HTERT RPE-1 (cell line): ENCODE data around the gene UPP1.

Experiments
- in situ Hi-C: fragments of 300-500 bp; cut with MboI; formaldehyde crosslinking; loops from 4 replicates; pipeline ENCODE4 v1.14.3; 2020; ENCODE audit warnings: low sequenced_read_pairs

Gene UPP1

DNA sequence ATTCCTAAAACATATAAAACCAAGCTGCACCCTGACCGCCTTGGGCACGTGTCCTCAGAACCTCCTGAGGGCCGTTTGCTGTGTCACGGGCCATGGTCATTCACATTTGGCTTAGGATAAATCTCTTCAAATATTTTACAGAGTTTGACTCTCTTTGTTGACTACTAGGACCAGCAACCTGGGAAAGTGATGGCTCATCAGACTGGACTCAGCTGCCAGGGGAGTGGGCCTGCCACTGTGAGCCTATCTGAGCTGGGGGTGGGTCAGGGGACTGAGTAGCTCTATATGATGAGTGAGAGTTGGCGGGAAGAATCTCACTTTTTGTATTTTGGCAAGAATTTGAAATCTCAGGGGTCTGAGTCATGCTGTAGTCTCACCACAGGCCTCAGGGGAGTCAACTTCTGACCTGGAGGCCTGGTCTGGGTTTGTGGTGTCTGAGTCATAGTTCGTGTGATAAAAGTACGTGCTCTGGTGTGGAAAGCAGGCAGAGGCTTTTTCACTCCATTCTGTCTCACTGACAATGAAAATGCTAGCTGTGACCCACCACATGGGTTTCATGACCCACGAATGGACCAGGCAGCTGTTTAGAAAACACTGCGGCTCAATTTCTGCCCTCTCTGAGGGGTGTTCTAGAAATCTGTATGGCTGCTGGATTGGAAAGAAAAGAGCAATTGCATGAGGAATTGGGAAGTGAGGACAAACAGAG lies 4.2 kb upstream of the UPP1 start:
- in situ Hi-C loops = no loop called here

- in situ Hi-C loops = no loop called here
These were observed 3.7 kb upstream of the UPP1 start for GRCh38 chr7:48085433-48085791.

GRCh38 chr7:48085942-48086341 lies 3.1 kb upstream of the UPP1 start:
- in situ Hi-C loops = no loop called here

DNA sequence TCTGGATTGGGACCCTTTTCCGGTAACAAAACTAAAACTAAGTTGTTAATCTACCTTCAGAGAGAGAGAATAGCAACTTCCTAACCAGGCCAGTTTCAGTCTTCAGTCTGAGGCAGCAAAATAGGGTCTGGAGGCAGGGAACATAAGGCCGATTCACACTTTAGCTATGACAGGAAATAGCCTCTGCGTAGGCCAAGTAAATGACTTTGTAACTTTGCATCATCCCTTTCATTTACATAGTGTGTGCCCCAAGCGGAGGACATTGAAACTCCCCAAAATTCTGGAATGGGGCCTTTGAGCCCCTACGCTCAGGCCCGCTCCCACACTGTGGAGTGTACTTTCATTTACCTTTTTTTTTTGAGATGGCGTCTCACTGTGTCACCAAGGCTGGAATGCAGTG lies 1.7 kb upstream of the UPP1 start:
- in situ Hi-C loops = no loop called here

- in situ Hi-C loops = no loop called here
These were observed 463 bp upstream of the UPP1 start for GRCh38 chr7:48088559-48089045.

GRCh38 chr7:48090095-48090805 lies 1.2 kb downstream of the UPP1 start:
- in situ Hi-C loops = no loop called here

GRCh38 chr7:48091506-48092433 lies 2.7 kb downstream of the UPP1 start:
- in situ Hi-C loops = no loop called here

GRCh38 chr7:48094861-48095293 lies 5.8 kb downstream of the UPP1 start:
- in situ Hi-C loops = no loop called here

DNA sequence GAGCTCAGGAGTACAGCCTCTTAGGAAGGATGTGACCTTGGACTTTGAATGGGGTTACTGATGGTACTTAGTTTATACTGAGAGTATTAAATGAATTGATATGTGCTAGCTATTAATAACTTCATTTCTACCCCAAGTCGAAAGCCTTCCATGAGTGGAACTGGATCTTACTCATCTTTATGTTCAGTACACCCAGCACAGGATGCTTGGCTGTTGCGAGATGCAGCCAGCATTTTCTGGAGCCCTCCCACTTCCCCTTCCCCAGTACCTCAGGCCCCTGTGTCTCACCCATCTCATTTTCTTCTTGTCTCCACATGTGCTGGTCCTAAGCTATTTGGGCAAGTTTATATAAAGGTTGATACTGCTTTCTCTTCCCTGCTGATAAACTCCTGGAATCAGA lies 7.2 kb downstream of the UPP1 start:
- in situ Hi-C loops = no loop called here

GRCh38 chr7:48097521-48098231 lies 8.6 kb downstream of the UPP1 start:
- in situ Hi-C loops = no loop called here

DNA sequence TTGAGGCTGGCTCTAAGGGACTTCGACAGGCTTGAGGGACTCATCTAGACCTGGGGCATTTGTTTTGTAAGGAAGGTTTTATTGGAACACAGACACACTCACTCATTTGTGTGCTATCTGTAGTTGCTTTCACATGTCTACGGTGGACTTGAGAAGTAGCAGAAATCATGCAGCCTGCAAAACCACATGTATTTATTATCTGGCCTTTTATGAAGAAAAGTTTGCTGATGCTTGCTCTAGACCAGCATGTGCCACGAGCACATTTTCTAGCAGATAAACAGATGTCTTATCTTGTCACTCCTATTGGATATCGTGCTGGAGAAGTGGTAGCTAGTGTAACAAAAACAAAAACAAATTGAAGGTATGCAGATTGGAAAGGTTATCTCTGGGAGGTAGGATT lies 9.8 kb downstream of the UPP1 start:
- in situ Hi-C loops = no loop called here

- in situ Hi-C loops = no loop called here
These were observed 10.7 kb downstream of the UPP1 start for GRCh38 chr7:48099781-48100180.

DNA sequence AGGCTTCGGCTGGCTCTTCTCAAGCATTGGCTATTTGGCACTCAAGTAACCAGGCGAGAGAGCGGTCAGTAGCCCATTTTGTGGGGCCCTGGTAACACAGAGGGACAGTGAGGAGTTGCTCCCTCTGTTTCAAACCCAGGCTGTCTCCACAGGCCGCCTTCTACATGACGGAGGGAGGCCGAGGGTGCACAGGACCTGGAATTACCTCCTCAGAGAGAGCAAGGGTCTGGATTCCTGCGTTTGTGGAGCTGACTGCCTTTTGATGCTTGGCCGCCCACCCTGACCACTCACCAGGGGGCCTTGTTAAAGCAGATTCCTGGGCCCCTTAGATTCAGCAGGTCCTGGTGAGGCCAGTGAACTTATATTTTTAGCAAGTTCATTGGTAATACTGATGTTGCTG lies 12.3 kb downstream of the UPP1 start:
- in situ Hi-C loops = no loop called here

- in situ Hi-C loops = no loop called here
These were observed 12.9 kb downstream of the UPP1 start for GRCh38 chr7:48101968-48102367.

DNA sequence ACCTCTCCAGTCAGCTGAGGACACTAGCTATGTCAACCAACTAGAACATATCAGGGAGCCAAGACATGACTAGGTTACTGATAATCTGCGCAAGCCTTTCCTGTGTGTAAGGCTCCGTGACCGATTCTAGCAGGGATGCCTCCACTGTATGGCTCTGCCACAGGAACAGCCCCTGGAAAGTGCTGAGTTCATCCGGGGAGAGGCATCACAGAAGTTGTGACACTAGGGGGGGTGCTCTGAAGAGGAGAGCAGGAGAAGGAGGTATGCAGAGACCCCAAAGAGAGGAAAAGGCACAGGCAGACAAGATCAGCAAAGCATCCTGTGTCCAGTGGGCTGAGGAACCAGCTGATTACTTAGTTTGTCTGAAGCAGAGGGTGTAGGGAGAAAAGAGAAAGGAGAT lies 13.5 kb downstream of the UPP1 start:
- in situ Hi-C loops = no loop called here

DNA sequence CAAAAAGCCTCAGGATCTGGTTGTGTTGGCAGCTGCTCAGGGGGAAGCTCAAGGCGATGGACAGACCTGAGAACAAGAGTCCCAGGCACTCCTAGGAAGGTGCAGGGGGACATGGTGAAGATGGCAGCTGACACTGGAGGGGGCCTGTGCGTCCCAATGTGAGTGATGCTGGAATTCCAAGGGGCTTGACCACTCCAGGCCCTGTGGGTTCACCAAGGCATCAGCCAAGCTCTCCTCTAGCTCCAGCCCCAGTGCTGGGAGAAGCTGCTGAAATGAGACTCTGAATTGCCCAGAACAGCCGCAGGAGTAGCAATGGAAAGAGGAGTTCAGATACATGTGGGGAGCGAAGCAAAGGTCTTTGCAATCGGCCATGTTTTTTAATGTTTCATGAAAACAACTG lies 16.0 kb downstream of the UPP1 start:
- in situ Hi-C loops = no loop called here

- in situ Hi-C loops = no loop called here
These were observed 18.0 kb downstream of the UPP1 start for GRCh38 chr7:48106906-48107659.

DNA sequence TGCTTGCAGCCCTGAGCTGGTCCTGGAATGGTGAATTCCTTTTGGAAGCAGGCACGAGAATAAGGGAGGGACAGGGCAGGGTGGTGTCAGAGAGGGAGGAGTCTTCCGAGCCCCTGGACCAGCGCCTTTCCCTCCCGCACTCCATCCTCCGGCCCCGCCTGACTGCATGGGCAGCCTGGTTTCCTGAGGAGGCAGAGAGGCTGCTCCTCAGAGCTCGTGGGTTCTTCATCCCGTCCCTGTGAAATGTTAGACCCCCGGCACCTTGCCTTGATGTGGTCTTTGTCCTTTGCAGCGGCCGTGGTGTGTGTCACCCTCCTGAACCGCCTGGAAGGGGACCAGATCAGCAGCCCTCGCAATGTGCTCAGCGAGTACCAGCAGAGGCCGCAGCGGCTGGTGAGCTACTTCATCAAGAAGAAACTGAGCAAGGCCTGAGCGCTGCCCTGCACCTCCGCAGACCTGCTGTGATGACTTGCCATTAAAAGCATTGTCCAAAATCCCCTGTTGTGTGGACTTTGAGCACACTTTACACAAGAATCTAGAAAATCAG lies 18.9 kb downstream of the UPP1 start:
- in situ Hi-C loops = no loop called here

DNA sequence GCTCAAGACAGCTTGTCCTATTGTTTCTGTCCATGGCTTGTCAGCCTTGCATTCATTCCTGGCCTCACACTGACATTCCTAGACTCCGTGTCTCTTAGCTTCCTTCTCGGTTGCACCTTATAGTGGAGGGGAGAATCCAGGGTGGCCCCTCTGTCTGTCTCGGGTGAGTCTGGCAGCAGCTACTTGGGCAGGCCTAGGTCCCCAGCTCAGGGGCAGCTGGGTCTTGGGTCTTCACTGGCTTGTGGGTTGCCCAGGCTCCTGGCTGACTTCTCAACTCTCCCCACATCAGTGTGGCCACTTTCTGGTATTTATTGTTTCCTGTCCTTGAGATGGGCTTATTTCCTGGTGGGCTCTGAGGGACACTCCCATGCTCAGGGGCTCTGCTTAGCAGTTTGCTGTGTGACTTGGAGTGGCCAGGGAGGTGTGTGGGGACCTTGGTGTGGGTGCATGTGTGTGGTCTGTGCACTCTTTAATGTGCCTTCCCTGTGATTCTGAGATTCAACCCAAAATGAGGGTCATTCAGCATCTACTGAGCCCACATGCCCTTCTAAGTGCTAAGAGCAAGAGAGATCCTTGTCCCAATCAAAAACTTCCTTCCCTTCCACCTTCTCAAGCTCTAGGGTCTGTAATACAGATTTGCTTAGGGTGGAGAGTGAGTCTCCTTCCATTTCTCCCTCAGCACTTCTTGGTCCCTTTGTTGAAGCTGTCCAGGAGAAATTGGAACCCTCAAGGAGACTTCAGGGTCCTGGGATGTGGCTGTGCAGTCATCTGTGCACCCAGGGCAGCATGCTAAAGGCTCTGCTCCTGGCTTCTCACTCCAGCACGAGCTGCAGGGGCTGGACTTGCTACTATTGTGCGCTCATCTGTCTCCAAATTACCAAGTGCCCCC lies 20.1 kb downstream of the UPP1 start:
- in situ Hi-C loops = no loop called here
